SJSA1 (cell line): ENCODE data around the gene PRSS56. TPM values are rescaled to one million over a fixed set of nuclear protein-coding genes. Genes with fewer than 3 reads are reported as not detected.

Experiments used
- total RNA-seq: library from RNA; depleted of rRNA; stranded (reverse); fragments of >200 nt; shearing (Covaris generic); gene quantifications from 2 replicates; pipeline ENCODE4 v1.2.3, GENCODE V29; 2014; rRNA removed

Gene PRSS56
- total RNA-seq, 1 experiment from 2014 or later: not detected

Other genes starting within 250 kb of the PRSS56 start
- gene ALPP, start 141.6 kb upstream of the PRSS56 start, total RNA-seq: 0.45 TPM in 1 of 2 replicates, not detected in the other
- gene ALPG, start 113.5 kb upstream of the PRSS56 start, total RNA-seq: 0.03 TPM in 1 of 2 replicates, not detected in the other
- not detected in 2 replicates for gene ALPI, start 64.2 kb upstream of the PRSS56 start, total RNA-seq
- not detected in 2 replicates for gene ECEL1, start 32.6 kb upstream of the PRSS56 start, total RNA-seq
- not detected in 2 replicates for gene CHRND, start 5.8 kb downstream of the PRSS56 start, total RNA-seq
- not detected in 2 replicates for gene CHRNG, start 19.3 kb downstream of the PRSS56 start, total RNA-seq
- 3.7 and 5.0 TPM in 2 replicates for gene TIGD1, start 30.2 kb downstream of the PRSS56 start, total RNA-seq
- 105 and 124 TPM in 2 replicates for gene EIF4E2, start 30.3 kb downstream of the PRSS56 start, total RNA-seq
- 0.66 and 1.4 TPM in 2 replicates for gene EFHD1, start 113.2 kb downstream of the PRSS56 start, total RNA-seq
- 42.5 and 51.0 TPM in 2 replicates for gene GIGYF2, start 176.9 kb downstream of the PRSS56 start, total RNA-seq